GM12873 (cell line): Measurements from ENCODE around the gene BCAS1.

ENCODE experiments used
- CTCF ChIP-seq: IDR thresholded peaks from 2 replicates; pipeline ENCODE4 v1.5.1; 2012; ENCODE audit warnings: low read depth, mild to moderate bottlenecking, moderate library complexity, low read length, control low read depth; ENCODE audit not compliant: insufficient read depth; ENCODE audit errors: missing control alignments

Gene BCAS1

GRCh38 chr20:54102543-54102942 is 32.1 kb upstream of the BCAS1 start:
- TF ChIP-seq CTCF, result no peak

- no peak for TF ChIP-seq CTCF
These were observed 30.2 kb upstream of the BCAS1 start for GRCh38 chr20:54100563-54100962.

GRCh38 chr20:54099894-54100293 is 29.5 kb upstream of the BCAS1 start:
- no peak for TF ChIP-seq CTCF

GRCh38 chr20:54098047-54098446 is 27.7 kb upstream of the BCAS1 start:
- no peak for TF ChIP-seq CTCF

GRCh38 chr20:54097236-54097529 is 26.8 kb upstream of the BCAS1 start:
- TF ChIP-seq CTCF, result no peak

- TF ChIP-seq CTCF, result no peak
These were observed 25.4 kb upstream of the BCAS1 start for GRCh38 chr20:54095824-54096223.

- TF ChIP-seq CTCF, result no peak
These were observed 23.8 kb upstream of the BCAS1 start for GRCh38 chr20:54094268-54094580.
